ENCODE measurements around the gene OR9K2. TPM values are rescaled to one million over a fixed set of nuclear protein-coding genes. Genes with fewer than 3 reads are reported as not detected.
"Not testable (repeated sequence)": the region's sequence is repeated elsewhere in the genome, so short reads cannot be mapped to it uniquely, and the experiment has no call there.

Gene OR9K2
- 1.2 TPM for total RNA-seq (ENCODE audit: insufficient read depth, low replicate concordance)

GRCh38 chr12:55126106-55126505 lies at the start of gene OR9K2:
Gene OR9K2, plus strand, starts transcription at chr12:55126406. Its CDS starts 3,429 bp downstream, at chr12:55129835.
- no peak for DNase-seq (ENCODE audit: low spot score)

- DNase-seq (ENCODE audit: low spot score): no peak
Observed at GRCh38 chr12:55092579-55092978, 33.6 kb upstream of the OR9K2 start.

GRCh38 chr12:55112378-55112875 lies 13.8 kb upstream of the OR9K2 start:
- DNase-seq (ENCODE audit: low spot score): no peak

GRCh38 chr12:55116152-55116551 lies 10.1 kb upstream of the OR9K2 start:
- no peak for DNase-seq (ENCODE audit: low spot score)

GRCh38 chr12:55132816-55133215 lies 6.6 kb downstream of the OR9K2 start:
- no peak for DNase-seq (ENCODE audit: low spot score)

- DNase-seq (ENCODE audit: low spot score): peak; percentile 44
Observed at GRCh38 chr12:55142669-55143565, 16.7 kb downstream of the OR9K2 start.

GRCh38 chr12:55143566-55143870 lies 17.3 kb downstream of the OR9K2 start:
- no peak for DNase-seq (ENCODE audit: low spot score)

GRCh38 chr12:55167010-55167640 lies 40.9 kb downstream of the OR9K2 start:
- DNase-seq (ENCODE audit: low spot score): not testable (repeated sequence)

- DNase-seq (ENCODE audit: low spot score): no peak
Observed at GRCh38 chr12:55171445-55171844, 45.2 kb downstream of the OR9K2 start.

GRCh38 chr12:55171846-55172245 lies 45.6 kb downstream of the OR9K2 start:
- not testable (repeated sequence) for DNase-seq (ENCODE audit: low spot score)

- DNase-seq (ENCODE audit: low spot score): no peak
Observed at GRCh38 chr12:55172686-55173085, 46.5 kb downstream of the OR9K2 start.

GRCh38 chr12:55173456-55173855 lies 47.2 kb downstream of the OR9K2 start:
- no peak for DNase-seq (ENCODE audit: low spot score)

Other genes with a start within 250 kb of the OR9K2 start
- gene TESPA1, start 141.6 kb upstream of the OR9K2 start, total RNA-seq (ENCODE audit: insufficient read depth, low replicate concordance): 2.2 TPM
- 3.4 TPM for gene NEUROD4, start 106.4 kb upstream of the OR9K2 start, total RNA-seq (ENCODE audit: insufficient read depth, low replicate concordance)
- 9.9 TPM for gene OR10A7, start 94.6 kb downstream of the OR9K2 start, total RNA-seq (ENCODE audit: insufficient read depth, low replicate concordance)
- not detected for gene OR6C74, start 118.2 kb downstream of the OR9K2 start, total RNA-seq (ENCODE audit: insufficient read depth, low replicate concordance)
- gene OR6C6, start 170.2 kb downstream of the OR9K2 start, total RNA-seq (ENCODE audit: insufficient read depth, low replicate concordance): 8.4 TPM
- gene OR6C1, start 187.9 kb downstream of the OR9K2 start, total RNA-seq (ENCODE audit: insufficient read depth, low replicate concordance): 0.48 TPM
- 8.9 TPM for gene OR6C3, start 204.3 kb downstream of the OR9K2 start, total RNA-seq (ENCODE audit: insufficient read depth, low replicate concordance)
- gene OR6C75, start 236.6 kb downstream of the OR9K2 start, total RNA-seq (ENCODE audit: insufficient read depth, low replicate concordance): 3.9 TPM